ENCODE data around the gene ASTE1. TPM values are rescaled to one million over a fixed set of nuclear protein-coding genes. Genes with fewer than 3 reads are reported as not detected.
"Not testable (repeated sequence)": the region's sequence is repeated elsewhere in the genome, so short reads cannot be mapped to it uniquely, and the experiment has no call there.

The ASTE1 gene
- total RNA-seq, 3 donors from 2014 or later = 9.4 to 15.3 (median 10.4) TPM

GRCh38 chr3:130975251-130975650 lies 51.4 kb downstream of the ASTE1 start:
- Histone ChIP-seq H3K4me1 (ENCODE audit: low read depth) (no peaks in the 10 kb centered on the region), H3K9me3 (no peaks in the 10 kb centered on the region), H3K4me3 (no peak overlapping the region), H3K36me3 (ENCODE audit: low read depth) (no peaks in the 10 kb centered on the region)
- intact Hi-C loops (cut with DNase I, micrococcal nuclease) = no loop called here
- no peak for TF ChIP-seq CTCF (IDR thresholded peaks at IDR 0.05)
- ATAC-seq (no peak), DNase-seq (no peak)

- no peak for TF ChIP-seq CTCF (IDR thresholded peaks at IDR 0.05)
- H3K36me3 ChIP-seq (ENCODE audit: low read depth) = no peaks in the 10 kb centered on the region
Measured at GRCh38 chr3:130974201-130974600, 52.4 kb downstream of the ASTE1 start.

GRCh38 chr3:130973406-130973805 lies 53.2 kb downstream of the ASTE1 start:
- H3K4me3 ChIP-seq = no peak overlapping the region
- no peaks in the 10 kb centered on the region for H3K9me3 ChIP-seq
- H3K4me1 ChIP-seq (ENCODE audit: low read depth) = no peaks in the 10 kb centered on the region
- intact Hi-C loops (cut with DNase I, micrococcal nuclease) = no loop called here
- ATAC-seq (no peak), DNase-seq (no peak)
- TF ChIP-seq CTCF (IDR thresholded peaks at IDR 0.05) = no peak
- no peaks in the 10 kb centered on the region for H3K36me3 ChIP-seq (ENCODE audit: low read depth)

More at GRCh38 chr3:130974201-130974600, 52.4 kb downstream of the ASTE1 start:
- Histone ChIP-seq H3K4me3 (no peak overlapping the region), H3K4me1 (ENCODE audit: low read depth) (no peaks in the 10 kb centered on the region), H3K9me3 (no peaks in the 10 kb centered on the region)
- intact Hi-C loops (cut with DNase I, micrococcal nuclease) = no loop called here
- no peak for ATAC-seq
- DNase-seq = no peak

GRCh38 chr3:130972592-130972991 lies 54.0 kb downstream of the ASTE1 start:
- ATAC-seq; intact Hi-C loops (cut with DNase I, micrococcal nuclease); H3K36me3 ChIP-seq (ENCODE audit: low read depth); DNase-seq; H3K4me1 ChIP-seq (ENCODE audit: low read depth); H3K4me3 ChIP-seq; H3K9me3 ChIP-seq: not testable (repeated sequence)

GRCh38 chr3:130971208-130971607 lies 55.4 kb downstream of the ASTE1 start:
- intact Hi-C loops (cut with DNase I, micrococcal nuclease) = no loop called here
- Histone ChIP-seq H3K4me1 (ENCODE audit: low read depth) (no peaks in the 10 kb centered on the region), H3K4me3 (no peak overlapping the region), H3K36me3 (ENCODE audit: low read depth) (no peaks in the 10 kb centered on the region), H3K9me3 (no peaks in the 10 kb centered on the region)
- no peak for TF ChIP-seq CTCF (IDR thresholded peaks at IDR 0.05)
- ATAC-seq (no peak), DNase-seq (no peak)

GRCh38 chr3:130969621-130970020 lies 57.0 kb downstream of the ASTE1 start:
- intact Hi-C loops (cut with DNase I, micrococcal nuclease) = no loop called here
- Histone ChIP-seq H3K9me3 (no peaks in the 10 kb centered on the region), H3K36me3 (ENCODE audit: low read depth) (no peaks in the 10 kb centered on the region), H3K4me3 (no peak overlapping the region), H3K4me1 (ENCODE audit: low read depth) (no peaks in the 10 kb centered on the region)
- no peak for ATAC-seq
- TF ChIP-seq CTCF (IDR thresholded peaks at IDR 0.05) = no peak
- DNase-seq = no peak
